Fibroblast of the aortic adventitia (primary cell): ENCODE measurements around the gene RAD51B. TPM values are rescaled to one million over a fixed set of nuclear protein-coding genes. Genes with fewer than 3 reads are reported as not detected.

Source experiments
- DNase-seq: peaks from one replicate; pipeline ENCODE4 v3.0.0-alpha.2; 2010; ENCODE audit warnings: low read depth
- H3K4me3 ChIP-seq: 2 replicates; pipeline ENCODE4 v1.5.1; 2011; ENCODE audit warnings: low read depth, mild to moderate bottlenecking, control low read depth, low read length, moderate library complexity
- total RNA-seq: library from RNA; depleted of rRNA; stranded (reverse); fragments of >200 nt; gene quantifications from 2 replicates; pipeline ENCODE4 v1.2.3, GENCODE V29; 2012; ENCODE audit warnings: low replicate concordance
- TF ChIP-seq, protein P1 (sequence below): IDR thresholded peaks from 2 replicates; pipeline ENCODE4 v1.5.1; 2011; ENCODE audit warnings: mild to moderate bottlenecking, low read length, control low read depth, inconsistent platforms; ENCODE audit not compliant: insufficient read depth

Gene RAD51B
- total RNA-seq, 1 donor = 28.7 TPM

DNA sequence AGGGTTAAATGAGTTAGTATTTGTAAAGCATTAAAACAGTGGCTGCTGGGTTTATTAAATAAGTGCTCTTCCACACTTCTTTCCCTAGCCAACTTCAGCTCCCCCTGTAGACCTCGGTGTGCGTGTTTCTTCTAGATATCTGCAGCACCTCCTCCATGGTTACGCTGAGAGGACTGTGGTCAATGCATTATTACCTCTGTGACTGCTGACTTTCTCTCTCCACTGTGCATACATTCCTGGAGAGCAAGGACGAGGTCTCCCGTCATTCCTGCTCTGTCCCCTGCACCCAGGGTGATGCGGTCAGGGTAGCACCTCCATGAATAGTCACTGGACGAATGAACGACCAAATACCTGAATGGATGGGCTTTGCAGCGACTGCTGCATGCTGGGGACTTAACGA is 928.7 kb downstream of the RAD51B start:
- no peak for DNase-seq

DNA sequence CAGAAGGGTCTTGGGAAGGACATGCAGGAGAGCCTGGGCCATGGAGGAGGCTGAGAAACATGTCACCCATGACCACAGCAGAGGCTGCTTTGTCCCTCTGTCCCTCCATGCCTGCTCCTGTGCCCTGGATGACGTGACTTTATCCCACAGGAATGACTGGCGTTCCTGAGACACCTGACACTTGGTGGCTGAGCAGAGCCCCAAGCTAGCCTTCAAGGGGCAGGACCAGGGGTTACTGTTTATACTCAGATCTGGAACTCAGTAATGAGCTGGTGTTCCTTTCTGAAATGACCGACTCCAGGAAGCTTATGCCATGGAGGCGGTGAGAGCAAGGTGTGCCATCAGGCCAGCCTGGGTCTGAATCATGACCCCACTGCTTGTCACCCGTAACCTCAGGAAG is 929.1 kb downstream of the RAD51B start:
- TF ChIP-seq, protein P1, sequence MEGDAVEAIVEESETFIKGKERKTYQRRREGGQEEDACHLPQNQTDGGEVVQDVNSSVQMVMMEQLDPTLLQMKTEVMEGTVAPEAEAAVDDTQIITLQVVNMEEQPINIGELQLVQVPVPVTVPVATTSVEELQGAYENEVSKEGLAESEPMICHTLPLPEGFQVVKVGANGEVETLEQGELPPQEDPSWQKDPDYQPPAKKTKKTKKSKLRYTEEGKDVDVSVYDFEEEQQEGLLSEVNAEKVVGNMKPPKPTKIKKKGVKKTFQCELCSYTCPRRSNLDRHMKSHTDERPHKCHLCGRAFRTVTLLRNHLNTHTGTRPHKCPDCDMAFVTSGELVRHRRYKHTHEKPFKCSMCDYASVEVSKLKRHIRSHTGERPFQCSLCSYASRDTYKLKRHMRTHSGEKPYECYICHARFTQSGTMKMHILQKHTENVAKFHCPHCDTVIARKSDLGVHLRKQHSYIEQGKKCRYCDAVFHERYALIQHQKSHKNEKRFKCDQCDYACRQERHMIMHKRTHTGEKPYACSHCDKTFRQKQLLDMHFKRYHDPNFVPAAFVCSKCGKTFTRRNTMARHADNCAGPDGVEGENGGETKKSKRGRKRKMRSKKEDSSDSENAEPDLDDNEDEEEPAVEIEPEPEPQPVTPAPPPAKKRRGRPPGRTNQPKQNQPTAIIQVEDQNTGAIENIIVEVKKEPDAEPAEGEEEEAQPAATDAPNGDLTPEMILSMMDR = no peak
- H3K4me3 ChIP-seq = no peak overlapping the region
- no peak for DNase-seq

More for the DNA sequence above, 928.7 kb downstream of the RAD51B start:
- no peak overlapping the region for H3K4me3 ChIP-seq
- TF ChIP-seq, protein P1 = no peak

DNA sequence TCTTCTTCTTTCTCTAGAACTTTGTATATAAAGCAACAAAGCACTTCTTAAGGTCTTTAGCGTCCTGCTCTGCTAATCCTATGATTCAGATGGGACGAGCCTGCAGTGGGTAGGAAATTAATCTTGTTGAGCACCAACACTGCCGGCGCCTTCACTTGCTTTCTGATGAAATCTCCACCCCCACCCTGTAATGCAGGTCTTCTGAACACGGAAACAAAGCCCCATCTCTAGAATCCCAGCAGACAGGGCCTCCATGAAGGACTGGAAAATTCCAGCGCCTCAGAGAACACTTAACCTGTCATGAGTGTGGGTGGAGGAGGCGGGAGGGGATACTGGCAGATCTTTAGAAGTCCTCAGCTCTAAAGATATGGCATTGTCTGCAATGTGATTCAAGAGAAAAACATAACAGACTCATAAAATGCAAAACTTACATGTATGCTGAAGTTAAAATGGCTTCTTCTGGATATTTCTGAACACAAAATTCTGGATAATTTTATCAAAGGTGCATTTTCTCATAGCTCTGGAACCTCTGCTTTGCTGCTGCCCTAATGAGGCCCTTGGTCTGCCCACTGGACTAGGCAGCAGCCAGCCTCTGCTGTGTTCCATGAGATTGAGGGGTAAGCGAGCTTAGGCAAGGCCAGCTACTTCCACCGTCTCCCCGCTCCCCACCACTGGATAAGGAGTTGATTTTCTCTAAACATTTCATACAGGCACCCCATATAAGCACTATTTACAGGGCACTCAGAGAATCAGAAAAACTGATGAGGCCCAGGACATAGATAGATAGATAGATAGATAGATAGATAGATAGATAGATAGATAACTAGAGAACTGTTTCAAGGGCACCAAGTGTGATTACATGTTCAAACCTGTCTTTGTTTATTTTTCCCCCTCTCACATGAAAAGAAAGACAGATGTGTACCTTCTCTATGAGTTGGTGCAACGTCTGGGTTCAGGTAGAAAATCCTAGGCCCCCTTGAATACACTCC is 930.2 kb downstream of the RAD51B start:
- peak; percentile 46 for DNase-seq
- TF ChIP-seq, protein P1 = no peak
- no peak overlapping the region for H3K4me3 ChIP-seq

DNA sequence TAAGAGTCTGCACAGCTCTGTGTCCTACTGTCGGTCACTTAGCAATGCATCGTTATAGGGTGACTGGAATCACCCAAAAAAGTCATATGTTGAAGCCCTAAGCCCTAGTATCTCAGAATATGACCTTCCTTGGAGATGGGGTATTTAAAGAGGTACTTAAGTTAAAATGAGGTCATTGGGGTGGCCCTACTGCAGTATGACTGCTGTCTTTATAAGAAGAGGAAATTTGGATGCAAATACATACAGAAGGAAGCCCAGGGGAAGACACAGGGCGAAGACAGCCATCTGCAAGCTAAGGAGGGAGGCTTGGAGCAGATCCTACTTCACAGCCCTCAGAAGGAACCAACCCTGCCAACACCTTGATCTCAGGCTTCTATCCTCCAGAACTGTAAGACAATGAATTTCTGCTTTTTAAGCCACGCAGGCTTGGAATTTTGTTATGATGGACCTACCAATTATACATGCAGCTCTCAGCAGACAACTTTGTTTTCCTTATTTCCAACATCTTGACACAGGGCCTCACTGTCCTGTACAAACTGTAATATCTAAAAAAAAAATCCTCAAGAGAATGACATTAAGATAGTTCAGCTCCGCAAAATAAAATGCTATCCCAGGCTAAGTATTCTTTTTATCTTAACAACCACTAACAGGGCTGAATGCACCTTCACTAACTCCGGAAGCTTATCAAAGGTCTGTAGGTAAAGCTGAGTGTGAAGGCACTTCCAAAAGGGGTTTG is 932.9 kb downstream of the RAD51B start:
- TF ChIP-seq, protein P1 = no peak
- no peak overlapping the region for H3K4me3 ChIP-seq
- DNase-seq = no peak

DNA sequence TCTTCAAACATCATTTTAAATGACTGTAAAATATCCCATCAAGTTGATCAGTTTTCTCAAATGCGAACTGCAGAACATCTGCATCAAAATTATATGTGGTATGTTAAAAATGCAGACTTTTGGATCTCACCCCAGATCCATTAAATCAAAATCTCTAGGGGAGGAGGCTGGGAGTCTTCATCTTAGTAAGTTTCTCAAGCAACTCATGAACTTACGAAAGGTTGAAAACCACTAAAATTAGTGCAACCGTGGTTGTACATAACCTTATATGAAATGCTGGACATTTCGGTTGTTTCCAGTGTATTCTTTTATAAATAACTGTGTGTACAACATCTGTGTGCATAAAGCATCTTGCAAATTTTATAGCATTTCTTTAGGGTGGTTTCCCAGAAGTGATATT is 934.1 kb downstream of the RAD51B start:
- TF ChIP-seq, protein P1 = no peak
- peak; percentile 49 for DNase-seq
- no peak overlapping the region for H3K4me3 ChIP-seq

DNA sequence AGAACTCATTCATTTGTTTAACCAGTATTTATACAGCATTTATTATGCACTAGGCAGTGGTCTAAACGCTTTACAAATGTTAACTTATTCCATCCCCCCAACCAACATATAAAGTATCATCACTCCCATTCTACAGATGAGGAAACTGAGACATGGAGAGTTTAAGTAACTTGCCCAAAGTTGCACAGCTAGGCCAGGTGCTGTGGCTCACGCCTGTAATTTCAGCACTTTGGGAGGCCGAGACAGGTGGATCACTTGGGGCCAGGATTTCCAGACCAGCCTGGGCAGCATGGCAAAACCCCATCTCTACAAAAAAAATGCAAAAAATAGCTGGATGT is 935.4 kb downstream of the RAD51B start:
- no peak overlapping the region for H3K4me3 ChIP-seq
- no peak for DNase-seq
- TF ChIP-seq, protein P1 = no peak
